ENCODE measurements around the gene ERCC6L.

DNA sequence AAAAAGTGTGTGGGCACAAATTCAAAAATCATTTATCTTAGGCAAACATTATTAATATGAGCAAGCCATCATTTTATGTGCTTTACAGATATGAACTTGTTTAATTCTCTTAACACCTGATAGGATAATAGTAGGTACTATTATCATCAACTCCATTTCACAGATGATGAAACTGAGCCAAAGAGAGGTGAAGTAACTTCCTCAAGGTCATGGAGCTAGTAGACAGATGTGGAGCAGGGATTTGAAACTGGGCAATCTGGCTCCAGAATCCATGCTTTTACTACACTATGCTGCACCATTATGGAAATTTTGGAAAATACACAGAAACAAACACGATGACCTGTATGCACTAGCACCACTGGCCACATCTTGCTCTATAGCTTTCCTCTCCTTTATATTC, 58.3 kb downstream of the ERCC6L start:
- TF ChIP-seq, protein P1, sequence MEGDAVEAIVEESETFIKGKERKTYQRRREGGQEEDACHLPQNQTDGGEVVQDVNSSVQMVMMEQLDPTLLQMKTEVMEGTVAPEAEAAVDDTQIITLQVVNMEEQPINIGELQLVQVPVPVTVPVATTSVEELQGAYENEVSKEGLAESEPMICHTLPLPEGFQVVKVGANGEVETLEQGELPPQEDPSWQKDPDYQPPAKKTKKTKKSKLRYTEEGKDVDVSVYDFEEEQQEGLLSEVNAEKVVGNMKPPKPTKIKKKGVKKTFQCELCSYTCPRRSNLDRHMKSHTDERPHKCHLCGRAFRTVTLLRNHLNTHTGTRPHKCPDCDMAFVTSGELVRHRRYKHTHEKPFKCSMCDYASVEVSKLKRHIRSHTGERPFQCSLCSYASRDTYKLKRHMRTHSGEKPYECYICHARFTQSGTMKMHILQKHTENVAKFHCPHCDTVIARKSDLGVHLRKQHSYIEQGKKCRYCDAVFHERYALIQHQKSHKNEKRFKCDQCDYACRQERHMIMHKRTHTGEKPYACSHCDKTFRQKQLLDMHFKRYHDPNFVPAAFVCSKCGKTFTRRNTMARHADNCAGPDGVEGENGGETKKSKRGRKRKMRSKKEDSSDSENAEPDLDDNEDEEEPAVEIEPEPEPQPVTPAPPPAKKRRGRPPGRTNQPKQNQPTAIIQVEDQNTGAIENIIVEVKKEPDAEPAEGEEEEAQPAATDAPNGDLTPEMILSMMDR (IDR thresholded peaks at IDR 0.05) = no peak
- TF ChIP-seq POLR2A (IDR thresholded peaks at IDR 0.05) = no peak

All from lower leg skin (tissue), 3 donors.